NCI-H146 (cell line): ENCODE results near the gene COTL1.
A peak's percentile ranks its signal among the peaks of the same experiment; 100 is the strongest.
"Not testable (repeated sequence)": the region's sequence is repeated elsewhere in the genome, so short reads cannot be mapped to it uniquely, and the experiment has no call there.

Experiments
- DNase-seq: peaks from one replicate; lab custom pipeline; 2025; lab: John Stamatoyannopoulos, UW

COTL1 gene

GRCh38 chr16:84569382-84569987 lies 48.4 kb downstream of the COTL1 start:
- DNase-seq = no peak

- no peak for DNase-seq
Measured at GRCh38 chr16:84568066-84568465, 49.8 kb downstream of the COTL1 start.

GRCh38 chr16:84567286-84567962 lies 50.5 kb downstream of the COTL1 start:
- no peak for DNase-seq

- DNase-seq = no peak
Measured at GRCh38 chr16:84566545-84567257, 51.2 kb downstream of the COTL1 start.

GRCh38 chr16:84565669-84566495 lies 52.0 kb downstream of the COTL1 start:
- no peak for DNase-seq

GRCh38 chr16:84563786-84564420 lies 54.0 kb downstream of the COTL1 start:
- no peak for DNase-seq

GRCh38 chr16:84563064-84563715 lies 54.7 kb downstream of the COTL1 start:
- DNase-seq = no peak

GRCh38 chr16:84562174-84562815 lies 55.6 kb downstream of the COTL1 start:
- DNase-seq = no peak

GRCh38 chr16:84561291-84561690 lies 56.6 kb downstream of the COTL1 start:
- DNase-seq = no peak

- DNase-seq = no peak
Measured at GRCh38 chr16:84560269-84560668, 57.6 kb downstream of the COTL1 start.

GRCh38 chr16:84559311-84559932 lies 58.5 kb downstream of the COTL1 start:
- peak; percentile 92 for DNase-seq

GRCh38 chr16:84558850-84559249 lies 59.0 kb downstream of the COTL1 start:
- not testable (repeated sequence) for DNase-seq

- no peak for DNase-seq
Measured at GRCh38 chr16:84557504-84557903, 60.4 kb downstream of the COTL1 start.

GRCh38 chr16:84557059-84557458 lies 60.8 kb downstream of the COTL1 start:
- no peak for DNase-seq

- DNase-seq = no peak
Measured at GRCh38 chr16:84555418-84556196, 62.3 kb downstream of the COTL1 start.

GRCh38 chr16:84554627-84555328 lies 63.1 kb downstream of the COTL1 start:
- DNase-seq = no peak

- no peak for DNase-seq
Measured at GRCh38 chr16:84553873-84554399, 63.9 kb downstream of the COTL1 start.

- no peak for DNase-seq
Measured at GRCh38 chr16:84552135-84552534, 65.7 kb downstream of the COTL1 start.

GRCh38 chr16:84550096-84550495 lies 67.8 kb downstream of the COTL1 start:
- DNase-seq = no peak
